ENCODE measurements around the gene PIP5K1B.

DNA sequence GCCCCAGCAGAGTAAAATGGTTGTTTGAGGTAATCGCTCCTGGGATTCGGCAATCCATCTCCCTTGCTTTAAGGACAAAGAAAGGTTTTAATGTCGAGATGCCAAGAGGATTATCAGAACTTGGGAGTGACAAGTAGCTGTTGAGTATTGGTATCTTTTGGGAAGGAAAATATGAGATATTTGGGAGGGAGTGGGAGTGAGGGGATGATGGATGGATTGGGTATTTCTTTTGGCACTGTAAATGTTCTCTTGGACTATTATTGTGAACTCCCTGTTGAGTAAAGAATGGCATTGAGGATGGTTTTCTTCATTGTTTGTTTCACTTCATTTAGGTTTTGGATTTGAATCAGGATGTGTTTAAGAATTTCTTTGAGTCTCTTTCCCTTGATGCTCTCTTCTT lies 86.1 kb downstream of the PIP5K1B start:
- TF ChIP-seq, protein P1, sequence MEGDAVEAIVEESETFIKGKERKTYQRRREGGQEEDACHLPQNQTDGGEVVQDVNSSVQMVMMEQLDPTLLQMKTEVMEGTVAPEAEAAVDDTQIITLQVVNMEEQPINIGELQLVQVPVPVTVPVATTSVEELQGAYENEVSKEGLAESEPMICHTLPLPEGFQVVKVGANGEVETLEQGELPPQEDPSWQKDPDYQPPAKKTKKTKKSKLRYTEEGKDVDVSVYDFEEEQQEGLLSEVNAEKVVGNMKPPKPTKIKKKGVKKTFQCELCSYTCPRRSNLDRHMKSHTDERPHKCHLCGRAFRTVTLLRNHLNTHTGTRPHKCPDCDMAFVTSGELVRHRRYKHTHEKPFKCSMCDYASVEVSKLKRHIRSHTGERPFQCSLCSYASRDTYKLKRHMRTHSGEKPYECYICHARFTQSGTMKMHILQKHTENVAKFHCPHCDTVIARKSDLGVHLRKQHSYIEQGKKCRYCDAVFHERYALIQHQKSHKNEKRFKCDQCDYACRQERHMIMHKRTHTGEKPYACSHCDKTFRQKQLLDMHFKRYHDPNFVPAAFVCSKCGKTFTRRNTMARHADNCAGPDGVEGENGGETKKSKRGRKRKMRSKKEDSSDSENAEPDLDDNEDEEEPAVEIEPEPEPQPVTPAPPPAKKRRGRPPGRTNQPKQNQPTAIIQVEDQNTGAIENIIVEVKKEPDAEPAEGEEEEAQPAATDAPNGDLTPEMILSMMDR (IDR thresholded peaks at IDR 0.05; ENCODE audit: extremely low read depth in 1 of 2, insufficient read depth in 1 of 2, low read depth in 1 of 2, low read length in 2 of 2) = no peak
- TF ChIP-seq EZH2 (IDR thresholded peaks at IDR 0.05; ENCODE audit: borderline replicate concordance, low read depth, low read length, severe bottlenecking) = no peak
- no peak for TF ChIP-seq POLR2AphosphoS5 (IDR thresholded peaks at IDR 0.05; ENCODE audit: insufficient read depth, low read depth, low read length)
- TF ChIP-seq FOS (IDR thresholded peaks at IDR 0.05; ENCODE audit: borderline replicate concordance, insufficient read depth, low read length) = no peak
- TF ChIP-seq MYC (IDR thresholded peaks at IDR 0.05; ENCODE audit: low read depth, low read length) = no peak
- TF ChIP-seq POLR2A (IDR thresholded peaks at IDR 0.05; ENCODE audit: low read depth, low read length) = no peak
- no peak for TF ChIP-seq GATA2 (IDR thresholded peaks at IDR 0.05; ENCODE audit: insufficient read depth, insufficient read length, low read depth, low read length)
- no peak for TF ChIP-seq JUN (IDR thresholded peaks at IDR 0.05; ENCODE audit: borderline replicate concordance, insufficient read depth, insufficient read length, low read depth)
- TF ChIP-seq, protein P2, sequence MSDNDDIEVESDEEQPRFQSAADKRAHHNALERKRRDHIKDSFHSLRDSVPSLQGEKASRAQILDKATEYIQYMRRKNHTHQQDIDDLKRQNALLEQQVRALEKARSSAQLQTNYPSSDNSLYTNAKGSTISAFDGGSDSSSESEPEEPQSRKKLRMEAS (IDR thresholded peaks at IDR 0.05; ENCODE audit: insufficient read depth, insufficient read length) = no peak
